ENCODE data around the gene LRRFIP1. TPM values are rescaled to one million over a fixed set of nuclear protein-coding genes. Genes with fewer than 3 reads are reported as not detected.

Gene LRRFIP1, protein sequence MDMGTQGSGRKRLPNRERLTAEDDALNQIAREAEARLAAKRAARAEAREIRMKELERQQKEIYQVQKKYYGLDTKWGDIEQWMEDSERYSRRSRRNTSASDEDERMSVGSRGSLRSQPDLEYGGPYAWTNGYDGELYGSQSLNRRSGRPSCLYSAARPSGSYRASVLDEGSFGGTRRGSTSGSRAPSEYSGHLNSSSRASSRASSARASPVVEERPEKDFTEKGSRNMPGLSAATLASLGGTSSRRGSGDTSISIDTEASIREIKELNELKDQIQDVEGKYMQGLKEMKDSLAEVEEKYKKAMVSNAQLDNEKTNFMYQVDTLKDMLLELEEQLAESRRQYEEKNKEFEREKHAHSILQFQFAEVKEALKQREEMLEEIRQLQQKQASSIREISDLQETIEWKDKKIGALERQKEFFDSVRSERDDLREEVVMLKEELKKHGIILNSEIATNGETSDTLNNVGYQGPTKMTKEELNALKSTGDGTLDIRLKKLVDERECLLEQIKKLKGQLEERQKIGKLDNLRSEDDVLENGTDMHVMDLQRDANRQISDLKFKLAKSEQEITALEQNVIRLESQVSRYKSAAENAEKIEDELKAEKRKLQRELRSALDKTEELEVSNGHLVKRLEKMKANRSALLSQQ
- 10 to 100 TPM; 38.2 to 61.3 TPM for total RNA-seq

DNA sequence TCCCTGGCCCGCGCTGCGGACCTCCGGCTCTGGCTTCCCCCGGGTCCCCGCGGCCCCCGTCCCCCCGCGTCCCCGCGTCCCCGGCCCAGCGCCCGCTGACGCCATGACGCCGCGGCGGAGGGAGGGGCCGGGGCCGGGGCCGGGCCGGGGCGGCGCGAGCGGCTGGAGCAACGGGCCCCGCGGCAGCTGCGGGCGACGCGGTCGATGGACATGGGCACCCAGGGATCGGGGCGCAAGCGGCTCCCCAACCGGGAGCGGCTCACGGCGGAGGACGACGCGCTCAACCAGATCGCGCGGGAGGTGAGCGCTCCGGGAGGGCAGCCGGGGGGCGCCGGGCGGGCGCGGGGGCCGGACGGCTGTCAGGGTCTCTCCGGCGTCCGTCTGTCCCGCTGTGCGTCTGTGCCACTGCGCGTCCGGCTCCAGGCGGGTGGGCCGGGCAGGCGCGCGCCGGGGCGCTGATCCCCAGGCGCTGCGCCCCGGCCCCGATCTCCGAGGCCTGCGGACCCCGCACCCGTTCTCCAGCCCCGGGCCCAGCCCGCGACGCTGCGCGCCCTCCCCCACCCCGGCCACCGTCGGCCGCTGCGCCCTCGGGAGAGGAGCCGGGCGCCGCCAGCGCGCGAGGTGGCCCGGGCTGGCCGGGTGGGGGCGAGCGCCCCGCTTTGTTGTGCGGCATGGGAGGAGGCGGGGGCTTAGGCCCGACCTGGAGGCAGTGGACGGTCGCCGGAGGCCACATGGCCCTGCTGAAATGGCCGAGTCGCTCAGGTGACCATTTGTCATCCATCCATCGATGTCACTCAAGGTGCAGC lies at the start of gene LRRFIP1:
Gene LRRFIP1, plus strand, starts transcription at position 147 of the 806 bp plus-strand sequence. Its CDS starts 58 bp downstream, at position 205.

GRCh38 chr2:237590272-237591140 lies 36.9 kb upstream of the LRRFIP1 start, which contains the start of gene RAB17:
RAB17 (minus strand) TSS chr2:237590734; CDS start chr2:237586154, 4,580 bp downstream.

DNA sequence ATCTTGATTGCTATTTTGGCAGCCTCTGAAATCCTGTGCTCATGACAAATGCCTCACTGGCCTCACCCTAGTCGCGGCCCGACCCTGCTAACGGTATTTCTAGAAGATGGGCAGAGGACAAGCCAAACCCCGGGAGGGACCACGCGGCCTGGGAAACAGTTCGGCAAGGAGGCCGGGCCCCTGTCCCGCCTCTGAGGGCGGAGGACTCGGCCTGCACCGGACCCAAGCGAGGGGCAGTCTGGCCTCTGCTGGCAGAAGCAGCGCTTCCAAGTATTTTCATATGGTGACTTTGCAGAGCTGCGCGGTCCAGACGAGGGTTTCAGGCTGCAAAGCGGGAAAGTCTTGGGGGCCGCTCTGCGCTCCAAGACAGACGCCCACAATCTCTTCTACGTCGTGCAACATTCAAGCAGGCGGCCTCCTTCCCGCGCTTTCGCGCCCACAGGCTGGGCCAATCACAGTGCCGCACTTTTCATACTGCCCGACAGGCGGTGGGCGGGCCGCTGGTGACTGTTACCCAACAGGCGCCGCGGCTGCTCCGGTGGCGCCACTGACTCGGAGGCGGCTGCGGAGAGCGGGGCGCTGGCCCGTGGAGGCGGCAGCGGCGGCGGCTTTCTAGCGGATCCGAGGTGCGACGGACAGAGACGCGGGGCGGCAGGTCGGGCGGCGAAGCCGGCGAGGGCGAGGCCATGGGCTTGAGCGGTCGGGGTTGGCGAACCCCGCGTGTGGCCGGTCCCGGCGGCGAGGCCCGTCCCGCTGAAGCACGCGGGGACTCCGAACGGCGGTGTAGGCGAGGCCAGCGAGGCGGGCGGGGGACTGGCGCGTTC lies 171.1 kb downstream of the LRRFIP1 start, which contains the start of gene RBM44:
Gene RBM44, plus strand, starts transcription at position 544 of the 824 bp plus-strand sequence. CDS start 14,831 bp downstream, outside the sequence.

Other genes with a start within 250 kb of the LRRFIP1 start
- 1 to 10 TPM in 1 of 2 donors, under 1 TPM in 1; 0.69 to 3.3 TPM for gene COL6A3, start 213.4 kb upstream of the LRRFIP1 start, total RNA-seq
- 100 to 1,000 TPM; 182 to 196 TPM for gene MLPH, start 140.3 kb upstream of the LRRFIP1 start, total RNA-seq
- not detected for gene PRLH, start 61.0 kb upstream of the LRRFIP1 start, total RNA-seq
- gene RAB17, start 36.9 kb upstream of the LRRFIP1 start, total RNA-seq: 10 to 100 TPM; 17.2 to 61.3 TPM
- under 1 TPM in 1 of 2 donors, not detected in 1; 0.34 TPM for gene RBM44, start 171.2 kb downstream of the LRRFIP1 start, total RNA-seq
- gene RAMP1, start 232.0 kb downstream of the LRRFIP1 start, total RNA-seq: 10 to 100 TPM in 1 of 2 donors, under 1 TPM in 1; 0.33 to 11.0 TPM